NOMO-1 treated with dmso at 0.1 percent for 144 hours (cell line): ENCODE measurements around the gene ADM5.
A peak's percentile ranks its signal among the peaks of the same experiment; 100 is the strongest.

ENCODE experiments used
- DNase-seq: peaks from one replicate; lab custom pipeline; 2025; ENCODE audit not compliant: unreplicated experiment; lab: John Stamatoyannopoulos, UW

Gene ADM5

GRCh38 chr19:49689133-49690078 is at the start of gene ADM5:
ADM5 (plus strand) TSS chr19:49689594; CDS start chr19:49689838, 244 bp downstream.
- no peak for DNase-seq

GRCh38 chr19:49640113-49640898 is 49.1 kb upstream of the ADM5 start, which contains the start of gene RRAS:
RRAS (minus strand) TSS chr19:49640143; CDS start chr19:49640098, 45 bp downstream.
- DNase-seq: peak; percentile 100

GRCh38 chr19:49641688-49642491 is 47.5 kb upstream of the ADM5 start, which contains the start of gene SCAF1:
SCAF1 (plus strand) TSS chr19:49642209; CDS start chr19:49645027, 2,818 bp downstream.
- DNase-seq: peak; percentile 99

- DNase-seq: no peak
These were observed 46.8 kb upstream of the ADM5 start for GRCh38 chr19:49642492-49643035.

- no peak for DNase-seq
These were observed 45.9 kb upstream of the ADM5 start for GRCh38 chr19:49643466-49643865.

GRCh38 chr19:49645592-49645991 is 43.8 kb upstream of the ADM5 start:
- DNase-seq: no peak

GRCh38 chr19:49645995-49646394 is 43.4 kb upstream of the ADM5 start:
- DNase-seq: no peak

GRCh38 chr19:49646586-49646985 is 42.8 kb upstream of the ADM5 start:
- DNase-seq: no peak

- DNase-seq: no peak
These were observed 38.2 kb upstream of the ADM5 start for GRCh38 chr19:49651029-49651819.

- no peak for DNase-seq
These were observed 37.4 kb upstream of the ADM5 start for GRCh38 chr19:49651820-49652550.

- DNase-seq: no peak
These were observed 36.6 kb upstream of the ADM5 start for GRCh38 chr19:49652551-49653465.

- DNase-seq: no peak
These were observed 36.0 kb upstream of the ADM5 start for GRCh38 chr19:49653466-49653806.

- no peak for DNase-seq
These were observed 34.8 kb upstream of the ADM5 start for GRCh38 chr19:49654581-49654980.

GRCh38 chr19:49655570-49656455 is 33.6 kb upstream of the ADM5 start:
- DNase-seq: no peak

GRCh38 chr19:49656456-49657109 is 32.8 kb upstream of the ADM5 start:
- no peak for DNase-seq

- DNase-seq: no peak
These were observed 31.8 kb upstream of the ADM5 start for GRCh38 chr19:49657493-49658138.
